OCI-LY3 (cell line): ENCODE data around the gene JAM3.

Experiments
- EZH2phosphoT487 ChIP-seq: fragments of 200-600 bp; shearing (Covaris generic); IDR thresholded peaks from 2 replicates; pipeline ENCODE4 v1.6.1; 2018; ENCODE audit warnings: antibody characterized with exemption, mixed run types, low read depth
- TF ChIP-seq, protein P1 (sequence below): fragments of 200-600, 300-600 bp; sonication (generic); IDR thresholded peaks from 2 replicates; pipeline ENCODE4 v1.5.1; 2014; ENCODE audit warnings: antibody characterized with exemption, low read length, low read depth

DNA sequence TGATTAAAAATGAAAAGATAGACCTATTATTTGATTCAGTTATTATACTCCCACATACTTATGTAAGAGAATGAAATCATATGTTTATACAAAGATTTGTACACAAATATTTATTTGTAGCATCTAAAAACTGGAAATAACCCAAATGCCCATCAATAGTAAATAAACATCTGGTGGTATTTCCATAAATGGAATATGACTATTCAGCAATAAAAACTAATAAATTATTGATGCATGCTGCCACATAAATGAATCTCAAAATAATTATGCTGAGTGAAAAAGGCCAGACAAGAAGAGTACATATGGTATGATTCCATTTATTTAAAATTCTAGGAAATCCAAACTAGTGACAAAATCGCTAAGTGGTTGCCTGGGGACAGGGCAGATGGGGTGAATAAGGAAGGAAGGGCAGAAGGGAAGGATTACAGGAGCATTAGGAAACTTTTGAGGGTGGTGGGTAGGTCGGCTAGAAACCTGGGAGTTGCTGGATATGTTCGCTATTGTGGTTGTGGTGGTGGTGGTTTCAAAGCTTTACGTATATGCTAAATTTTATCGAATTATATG, 41.5 kb downstream of the JAM3 start:
- TF ChIP-seq, protein P1, sequence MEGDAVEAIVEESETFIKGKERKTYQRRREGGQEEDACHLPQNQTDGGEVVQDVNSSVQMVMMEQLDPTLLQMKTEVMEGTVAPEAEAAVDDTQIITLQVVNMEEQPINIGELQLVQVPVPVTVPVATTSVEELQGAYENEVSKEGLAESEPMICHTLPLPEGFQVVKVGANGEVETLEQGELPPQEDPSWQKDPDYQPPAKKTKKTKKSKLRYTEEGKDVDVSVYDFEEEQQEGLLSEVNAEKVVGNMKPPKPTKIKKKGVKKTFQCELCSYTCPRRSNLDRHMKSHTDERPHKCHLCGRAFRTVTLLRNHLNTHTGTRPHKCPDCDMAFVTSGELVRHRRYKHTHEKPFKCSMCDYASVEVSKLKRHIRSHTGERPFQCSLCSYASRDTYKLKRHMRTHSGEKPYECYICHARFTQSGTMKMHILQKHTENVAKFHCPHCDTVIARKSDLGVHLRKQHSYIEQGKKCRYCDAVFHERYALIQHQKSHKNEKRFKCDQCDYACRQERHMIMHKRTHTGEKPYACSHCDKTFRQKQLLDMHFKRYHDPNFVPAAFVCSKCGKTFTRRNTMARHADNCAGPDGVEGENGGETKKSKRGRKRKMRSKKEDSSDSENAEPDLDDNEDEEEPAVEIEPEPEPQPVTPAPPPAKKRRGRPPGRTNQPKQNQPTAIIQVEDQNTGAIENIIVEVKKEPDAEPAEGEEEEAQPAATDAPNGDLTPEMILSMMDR: no peak
- TF ChIP-seq EZH2phosphoT487: no peak
